Natural killer cell (primary cell): Measurements from ENCODE around the gene FTCD. TPM values are rescaled to one million over a fixed set of nuclear protein-coding genes. Genes with fewer than 3 reads are reported as not detected.
"Not testable (repeated sequence)": the region's sequence is repeated elsewhere in the genome, so short reads cannot be mapped to it uniquely, and the experiment has no call there.

ENCODE experiments used
- ATAC-seq, 3 donors: fragments of 150-1000 bp in 2 of 3; fragments of 200-7000 bp in 1 of 3; cut with Tn5 transposase; 1 replicate in 1 of 3; 2 replicates in 2 of 3; pipeline ENCODE4 v1.10.0; 2021; ENCODE audit warnings: mild to moderate bottlenecking in 2 of 3, moderate library complexity in 2 of 3
- DNase-seq, 2 donors: peaks; one replicate each; pipeline versions ENCODE4 v3.0.0 to v3.0.0-alpha.2; 2013 to 2021; ENCODE audit warnings: mixed read lengths in 1 of 2
- H3K27ac ChIP-seq: one replicate; pipeline ENCODE4 v1.5.1; 2013; ENCODE audit warnings: mild to moderate bottlenecking, low read length
- H3K27me3 ChIP-seq: one replicate; pipeline ENCODE4 v1.6.1; 2013; ENCODE audit warnings: low read length; ENCODE audit not compliant: control insufficient read depth, insufficient read depth
- H3K36me3 ChIP-seq: one replicate; pipeline ENCODE4 v1.6.1; 2013; ENCODE audit warnings: low read length; ENCODE audit not compliant: control insufficient read depth, insufficient read depth
- H3K4me1 ChIP-seq: one replicate; pipeline ENCODE4 v1.6.1; 2013; ENCODE audit warnings: low read length; ENCODE audit not compliant: control insufficient read depth, insufficient read depth
- H3K4me3 ChIP-seq: one replicate; pipeline ENCODE4 v1.5.1; 2013; ENCODE audit warnings: low read length
- H3K9me3 ChIP-seq: one replicate; pipeline ENCODE4 v1.6.1; 2013; ENCODE audit warnings: low read length; ENCODE audit not compliant: control insufficient read depth, insufficient read depth
- H3K27ac Mint-ChIP-seq, 2 donors: one replicate each; pipeline ENCODE4 v1.8.0; 2022; ENCODE audit warnings: mild to moderate bottlenecking in 2 of 2, mixed read lengths in 2 of 2, moderate library complexity in 1 of 2
- H3K27me3 Mint-ChIP-seq, 2 donors: one replicate each; pipeline ENCODE4 v1.8.0; 2022; ENCODE audit warnings: low read depth in 2 of 2, mixed read lengths in 2 of 2
- H3K36me3 Mint-ChIP-seq: one replicate; pipeline ENCODE4 v1.8.0; 2022; ENCODE audit warnings: mixed read lengths
- H3K4me1 Mint-ChIP-seq, 2 donors: one replicate each; pipeline ENCODE4 v1.8.0; 2022; ENCODE audit warnings: mixed read lengths in 2 of 2
- H3K4me3 Mint-ChIP-seq: one replicate; pipeline ENCODE4 v1.8.0; 2022; ENCODE audit warnings: mild to moderate bottlenecking, moderate library complexity, mixed read lengths
- H3K9me3 Mint-ChIP-seq, 2 donors: one replicate each; pipeline ENCODE4 v1.8.0; 2022; ENCODE audit warnings: mixed read lengths in 2 of 2
- CTCF ChIP-seq: fragments of 200-600 bp; IDR thresholded peaks from one replicate; pipeline ENCODE4 v1.8.0; 2022; ENCODE audit warnings: antibody characterized with exemption
- WGBS: methylation state at CpG from one replicate; pipeline ENCODE4 v1.1.7; 2013; ENCODE audit warnings: missing lambda C conversion rate; ENCODE audit not compliant: insufficient coverage; 5-methylcytosine and 5-hydroxymethylcytosine counted together
- intact Hi-C: fragments of 100-400 bp; cut with micrococcal nuclease; formaldehyde crosslinking; loops from one replicate; pipeline ENCODE4 v1.14.2; 2022
- total RNA-seq, 4 donors: library from RNA; stranded (reverse); fragments of 120-200 nt in 1 of 4; gene quantifications; one replicate each; pipeline versions ENCODE4 v1.2.3 to v1.2.4, GENCODE V29; 2013 to 2022

Gene FTCD
- total RNA-seq, 3 donors from 2014 or later (not counting 1 experiment from before 2014, with no cell fraction given) = 0.34 TPM; not detected in 2

DNA sequence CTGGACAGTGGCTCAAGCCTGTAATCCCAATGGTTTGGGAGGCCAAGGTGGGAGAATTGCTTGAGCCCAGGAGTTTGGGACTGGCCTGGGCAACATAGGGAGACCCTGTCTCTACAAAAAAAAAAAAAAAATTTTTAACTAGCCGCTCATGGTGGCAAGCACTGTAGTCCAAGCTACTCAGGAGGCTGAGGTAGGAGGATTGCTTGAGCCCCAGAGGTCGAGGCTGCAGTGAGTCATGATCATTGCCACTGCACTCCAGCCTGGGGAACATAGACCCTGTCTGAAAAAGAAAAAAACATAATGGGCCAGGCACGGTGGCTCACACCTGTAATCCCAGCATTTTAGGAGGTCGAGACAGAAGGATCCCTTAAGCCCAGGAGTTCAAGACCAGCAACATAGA is 23.6 kb upstream of the FTCD start:
- H3K27me3 Mint-ChIP-seq = peaks cover 12 to 21% of the 10 kb centered on the region in 2 donors
- 87% methylated on average over 4 of the region's 4 CpGs for WGBS
- no peaks in the 10 kb centered on the region for H3K4me1 Mint-ChIP-seq
- Histone ChIP-seq H3K36me3 (no peaks in the 10 kb centered on the region), H3K27ac (no peak overlapping the region), H3K9me3 (no peaks in the 10 kb centered on the region), H3K4me1 (peaks cover 8% of the 10 kb centered on the region), H3K27me3 (no peaks in the 10 kb centered on the region), H3K4me3 (no peak overlapping the region)
- intact Hi-C loops = no loop called here
- DNase-seq = no peak
- TF ChIP-seq CTCF = no peak
- H3K36me3 Mint-ChIP-seq = peaks cover 17% of the 10 kb centered on the region
- ATAC-seq = no peak
- peaks cover 5 to 6% of the 10 kb centered on the region in 2 donors for H3K9me3 Mint-ChIP-seq
- H3K4me3 Mint-ChIP-seq = no peak overlapping the region
- H3K27ac Mint-ChIP-seq = no peak overlapping the region

GRCh38 chr21:46176443-46177129 is 21.2 kb upstream of the FTCD start:
- H3K27ac ChIP-seq, H3K9me3 ChIP-seq, ATAC-seq, H3K27ac Mint-ChIP-seq, H3K27me3 ChIP-seq, H3K9me3 Mint-ChIP-seq, H3K4me3 Mint-ChIP-seq, H3K4me1 Mint-ChIP-seq, H3K36me3 ChIP-seq, H3K4me3 ChIP-seq, intact Hi-C loops, DNase-seq, H3K4me1 ChIP-seq: not testable (repeated sequence)
- WGBS = 83% methylated on average over 3 of the region's 3 CpGs
- Mint-ChIP-seq H3K36me3 (peaks cover 17% of the 10 kb centered on the region), H3K27me3 (peaks cover 17 to 22% of the 10 kb centered on the region in 2 donors)

GRCh38 chr21:46173573-46173972 is 18.2 kb upstream of the FTCD start:
- no peaks in the 10 kb centered on the region for H3K27me3 ChIP-seq
- Mint-ChIP-seq H3K4me1 (peaks cover 5% of the 10 kb centered on the region in 2 donors), H3K27me3 (peaks cover 17 to 22% of the 10 kb centered on the region in 2 donors), H3K27ac (no peak overlapping the region), H3K4me3 (no peak overlapping the region), H3K9me3 (peaks cover 5 to 6% of the 10 kb centered on the region in 2 donors), H3K36me3 (peaks cover 17% of the 10 kb centered on the region)
- TF ChIP-seq CTCF = no peak
- intact Hi-C loops = no loop called here
- no peak overlapping the region for H3K27ac ChIP-seq
- no peak overlapping the region for H3K4me3 ChIP-seq
- no peaks in the 10 kb centered on the region for H3K36me3 ChIP-seq
- no peak for DNase-seq
- ATAC-seq = no peak
- H3K4me1 ChIP-seq = peaks cover 3% of the 10 kb centered on the region
- WGBS = 93% methylated on average over 1 of the region's 1 CpG
- peaks cover 5% of the 10 kb centered on the region for H3K9me3 ChIP-seq

- DNase-seq (no peak), ATAC-seq (no peak)
- peaks cover 5 to 6% of the 10 kb centered on the region in 2 donors for H3K9me3 Mint-ChIP-seq
- TF ChIP-seq CTCF = no peak
- no peak overlapping the region for H3K4me3 Mint-ChIP-seq
- no peaks in the 10 kb centered on the region for H3K36me3 ChIP-seq
- WGBS = 78% methylated on average over 6 of the region's 6 CpGs
- H3K9me3 ChIP-seq = peaks cover 5% of the 10 kb centered on the region
- peaks cover 17% of the 10 kb centered on the region for H3K36me3 Mint-ChIP-seq
- no peaks in the 10 kb centered on the region for H3K27me3 ChIP-seq
- intact Hi-C loops = no loop called here
- peaks cover 5% of the 10 kb centered on the region in 2 donors for H3K4me1 Mint-ChIP-seq
- H3K4me3 ChIP-seq = no peak overlapping the region
- no peak overlapping the region for H3K27ac ChIP-seq
- no peak overlapping the region for H3K27ac Mint-ChIP-seq
- H3K27me3 Mint-ChIP-seq = peaks cover 17 to 22% of the 10 kb centered on the region in 2 donors
- peaks cover 3% of the 10 kb centered on the region for H3K4me1 ChIP-seq
Observed at GRCh38 chr21:46172863-46173528, 17.6 kb upstream of the FTCD start.
